Activated CD8-positive, alpha-beta memory T cell treated with anti-CD3 and anti-CD28 coated beads, Interleukin-2, amount 50 U/mL, for 24 hours (primary cell): ENCODE results near the gene ASAP2.
A peak's percentile ranks its signal among the peaks of the same experiment; 100 is the strongest.

Source experiments
- DNase-seq: peaks from one replicate; pipeline ENCODE4 v3.0.0-alpha.2; 2020; ENCODE audit errors: extremely low read depth

ASAP2 gene

GRCh38 chr2:9401646-9402371, 195.2 kb downstream of the ASAP2 start:
- DNase-seq: no peak

GRCh38 chr2:9403924-9404323, 197.3 kb downstream of the ASAP2 start:
- DNase-seq: no peak

DNA sequence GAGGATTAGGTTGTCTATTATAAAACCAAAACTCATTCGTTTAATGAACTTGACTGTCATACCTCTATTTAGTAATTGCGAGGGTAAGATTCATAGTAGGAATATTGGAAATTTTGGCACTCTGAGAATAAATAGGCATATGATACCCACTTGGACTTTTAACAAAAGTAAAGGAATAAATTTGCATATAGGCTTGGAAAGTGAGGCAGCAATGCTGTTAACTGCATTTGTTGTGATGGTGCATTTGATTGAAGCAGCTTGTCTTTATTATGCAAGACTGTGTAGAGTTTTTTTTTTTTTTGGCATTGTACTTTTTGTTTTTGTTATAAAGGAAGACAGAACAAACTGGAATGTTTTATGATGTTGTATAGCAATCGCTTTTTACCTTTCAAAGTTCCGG, 197.8 kb downstream of the ASAP2 start:
- no peak for DNase-seq

DNA sequence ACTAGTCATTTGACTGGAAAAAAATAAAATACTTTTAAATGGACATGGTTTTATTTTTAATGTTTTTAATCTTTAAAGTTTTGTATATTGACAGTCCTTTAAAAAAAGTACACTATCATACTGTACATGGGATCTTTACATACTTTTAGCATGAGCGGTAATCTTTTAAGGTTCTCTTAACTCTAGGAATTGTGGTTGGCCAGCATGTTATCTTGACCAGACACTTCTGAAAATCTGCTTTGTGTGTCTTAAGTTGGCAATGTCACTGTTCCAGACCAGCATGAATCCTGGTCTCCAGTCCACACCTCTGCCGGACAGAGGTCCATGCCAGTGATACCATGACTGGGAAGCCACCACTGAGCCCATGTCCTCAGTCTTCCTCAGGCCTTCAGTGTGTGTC, 199.0 kb downstream of the ASAP2 start:
- DNase-seq: no peak

- no peak for DNase-seq
Observed at GRCh38 chr2:9406529-9407362, 200.1 kb downstream of the ASAP2 start.

DNA sequence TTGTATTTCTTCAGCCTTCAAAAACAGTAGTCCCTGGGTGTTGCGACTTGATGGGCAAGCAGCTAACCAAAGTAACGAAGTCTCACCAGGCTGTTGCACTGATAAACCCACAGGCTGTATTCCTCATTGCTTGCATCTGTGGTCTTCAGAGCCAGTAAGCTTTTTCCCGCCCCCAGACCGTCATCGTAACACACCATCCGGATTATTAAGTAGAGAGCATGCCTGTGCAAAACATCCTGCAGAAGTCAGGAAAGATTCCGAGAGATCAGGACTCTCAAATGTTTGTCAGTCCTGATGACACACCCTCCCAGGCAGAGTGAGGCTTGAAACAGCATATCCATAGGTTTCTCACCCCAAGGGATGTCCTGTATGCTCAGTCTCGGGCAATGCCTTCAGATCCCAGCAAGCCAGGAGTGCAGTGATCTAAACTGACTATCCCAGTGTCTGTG, 200.8 kb downstream of the ASAP2 start:
- no peak for DNase-seq

DNA sequence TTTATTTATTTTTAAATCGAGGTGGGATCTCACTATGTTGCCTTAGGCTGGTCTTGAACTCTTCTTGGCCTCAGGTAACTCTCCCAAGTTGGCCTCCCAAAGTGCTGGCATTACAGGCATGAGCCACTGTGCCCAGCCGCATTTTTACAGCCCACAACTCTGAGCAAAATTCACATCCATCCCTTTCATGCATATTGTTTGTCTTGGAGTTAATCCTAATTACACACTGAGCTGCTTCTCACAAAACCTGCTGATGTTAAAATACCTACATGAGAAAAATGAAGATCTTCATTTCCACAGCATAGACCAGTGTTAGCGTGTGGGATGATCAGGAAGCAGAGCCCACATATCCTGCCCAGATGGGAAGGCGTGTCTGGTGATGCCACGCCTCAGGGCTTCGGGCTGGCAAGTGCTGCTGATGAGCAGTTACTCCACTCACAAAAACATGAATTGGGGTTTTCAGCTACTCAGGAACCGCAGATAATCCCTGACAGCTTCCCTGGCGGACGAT, 202.1 kb downstream of the ASAP2 start:
- no peak for DNase-seq

DNA sequence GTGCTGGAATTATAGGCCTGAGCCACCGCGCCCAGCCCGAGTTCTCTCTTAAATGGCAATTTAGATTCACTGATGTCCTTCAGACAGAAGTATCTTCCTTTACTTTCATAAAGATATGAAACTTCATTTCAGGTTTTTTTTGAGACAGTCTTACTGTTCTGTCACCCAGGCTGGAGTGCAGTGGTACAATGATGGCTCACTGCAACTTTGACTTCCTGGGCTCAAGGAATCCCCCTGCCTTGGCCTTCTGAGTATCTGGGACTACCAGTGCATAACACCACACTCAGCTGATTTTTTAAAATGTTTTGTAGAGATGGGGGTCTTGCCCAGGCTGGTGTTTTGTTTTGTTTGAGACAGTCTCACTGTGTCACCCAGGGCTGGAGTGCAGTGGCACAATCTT, 203.5 kb downstream of the ASAP2 start:
- DNase-seq: no peak

DNA sequence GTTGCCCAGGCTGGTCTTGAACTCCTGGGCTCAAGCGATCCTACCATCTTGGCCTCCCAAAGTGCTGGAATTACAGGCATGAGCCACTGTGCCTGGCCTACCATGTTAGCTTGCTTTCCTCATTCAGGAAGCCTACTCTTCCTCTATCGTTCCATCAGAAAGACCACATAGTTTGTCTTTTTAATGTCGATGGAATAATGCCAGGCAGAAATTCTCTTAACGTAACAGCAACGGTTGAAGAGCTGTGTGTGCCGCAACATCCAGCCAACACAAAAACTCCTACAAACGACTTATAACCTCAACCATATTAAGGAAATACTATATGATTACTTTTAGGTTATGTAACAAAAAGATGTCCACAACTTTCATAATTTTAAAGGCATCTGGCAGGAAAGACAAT, 206.2 kb downstream of the ASAP2 start:
- DNase-seq: no peak

- DNase-seq: no peak
Observed at GRCh38 chr2:9415516-9416169, 209.0 kb downstream of the ASAP2 start.

GRCh38 chr2:9416267-9416961, 209.8 kb downstream of the ASAP2 start:
- no peak for DNase-seq

- DNase-seq: no peak
Observed at GRCh38 chr2:9416962-9417316, 210.3 kb downstream of the ASAP2 start.

DNA sequence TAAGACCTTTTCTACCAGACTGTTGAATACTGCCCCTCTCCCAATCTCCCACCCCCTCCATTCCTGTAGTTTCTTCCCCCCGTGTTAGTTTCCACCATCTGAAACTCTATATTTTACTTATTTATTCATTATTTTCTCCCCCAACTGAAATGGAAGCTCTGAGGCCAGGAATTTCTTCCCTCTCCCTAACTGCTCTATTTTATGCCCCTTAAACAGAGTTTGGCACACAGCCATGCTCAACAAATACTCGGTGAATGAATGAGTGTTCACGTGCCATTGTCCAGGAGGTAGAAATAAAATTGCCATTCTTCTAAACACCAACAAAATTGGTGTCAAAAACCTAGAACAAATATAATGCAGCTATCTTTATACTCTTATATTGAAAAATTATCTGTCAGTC, 211.1 kb downstream of the ASAP2 start:
- DNase-seq: no peak

DNA sequence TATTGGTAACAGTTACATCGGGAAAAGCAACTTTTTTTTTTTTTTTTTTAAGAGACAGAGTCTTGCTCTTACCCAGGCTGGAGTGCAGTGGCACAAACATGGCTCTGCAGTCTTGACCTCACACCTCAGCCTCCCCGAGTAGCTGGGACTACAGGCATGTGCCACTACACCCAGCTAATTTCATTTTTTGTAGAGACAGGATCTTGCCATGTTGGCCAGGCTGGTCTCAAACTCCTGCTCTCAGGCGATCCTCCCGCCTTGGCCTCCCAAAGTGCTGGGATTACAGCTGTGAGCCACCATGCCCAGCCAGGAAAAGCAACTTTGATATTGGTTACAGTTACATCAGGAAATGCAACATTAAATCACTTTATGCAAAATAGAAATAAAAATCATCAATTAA, 212.1 kb downstream of the ASAP2 start:
- DNase-seq: no peak

- no peak for DNase-seq
Observed at GRCh38 chr2:9419541-9419940, 212.9 kb downstream of the ASAP2 start.

- DNase-seq: no peak
Observed at GRCh38 chr2:9420495-9420894, 213.9 kb downstream of the ASAP2 start.

GRCh38 chr2:9422321-9423099, 215.9 kb downstream of the ASAP2 start:
- DNase-seq: no peak

GRCh38 chr2:9423100-9423921, 216.7 kb downstream of the ASAP2 start, which contains the start of the genes CPSF3 and ITGB1BP1:
TSS of gene CPSF3 (plus strand) at chr2:9423654. CDS start at chr2:9423774, 120 bp downstream.
TSS of gene ITGB1BP1 (minus strand) at chr2:9423528. CDS start at chr2:9418697, 4,831 bp downstream.
- DNase-seq: peak; percentile 96

DNA sequence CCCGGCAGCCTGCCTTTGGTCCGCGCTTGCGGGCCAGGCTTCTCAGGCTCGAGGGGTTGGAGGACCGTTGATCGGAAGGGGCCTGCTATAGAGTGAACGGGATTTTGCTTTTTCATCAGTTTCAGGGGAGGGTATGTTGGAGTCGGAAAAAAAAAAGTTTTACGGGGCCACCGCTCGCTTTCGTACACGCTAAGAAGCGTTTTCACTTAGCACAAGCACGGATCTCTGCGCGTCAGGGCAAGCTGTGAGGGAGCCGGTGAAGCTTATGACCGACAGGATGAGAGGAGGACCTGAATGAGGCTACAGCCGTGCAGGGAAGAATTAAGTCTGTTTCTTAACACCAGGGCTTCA, 217.3 kb downstream of the ASAP2 start:
- no peak for DNase-seq
